Activated CD4-positive, CD25-positive, alpha-beta regulatory T cell treated with anti-CD3 and anti-CD28 coated beads, Interleukin-2, amount 50 U/mL, for 16 hours (primary cell): ENCODE results near the gene TLR4.

Experiments used
- DNase-seq: peaks from one replicate; pipeline ENCODE4 v3.0.0-alpha.2; 2020; ENCODE audit warnings: low read depth, low spot score

TLR4 gene

DNA sequence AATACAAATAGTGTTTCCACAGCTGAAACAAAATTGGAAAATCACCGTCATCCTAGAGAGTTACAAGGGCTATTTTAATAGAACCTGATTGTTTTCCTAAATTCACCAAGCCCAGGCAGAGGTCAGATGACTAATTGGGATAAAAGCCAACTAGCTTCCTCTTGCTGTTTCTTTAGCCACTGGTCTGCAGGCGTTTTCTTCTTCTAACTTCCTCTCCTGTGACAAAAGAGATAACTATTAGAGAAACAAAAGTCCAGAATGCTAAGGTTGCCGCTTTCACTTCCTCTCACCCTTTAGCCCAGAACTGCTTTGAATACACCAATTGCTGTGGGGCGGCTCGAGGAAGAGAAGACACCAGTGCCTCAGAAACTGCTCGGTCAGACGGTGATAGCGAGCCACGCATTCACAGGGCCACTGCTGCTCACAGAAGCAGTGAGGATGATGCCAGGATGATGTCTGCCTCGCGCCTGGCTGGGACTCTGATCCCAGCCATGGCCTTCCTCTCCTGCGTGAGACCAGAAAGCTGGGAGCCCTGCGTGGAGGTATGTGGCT, at the start of gene TLR4:
Gene TLR4 (plus strand): TSS at position 380 of the 552 bp plus-strand sequence. CDS start 70 bp downstream, at position 450.
- no peak for DNase-seq

DNA sequence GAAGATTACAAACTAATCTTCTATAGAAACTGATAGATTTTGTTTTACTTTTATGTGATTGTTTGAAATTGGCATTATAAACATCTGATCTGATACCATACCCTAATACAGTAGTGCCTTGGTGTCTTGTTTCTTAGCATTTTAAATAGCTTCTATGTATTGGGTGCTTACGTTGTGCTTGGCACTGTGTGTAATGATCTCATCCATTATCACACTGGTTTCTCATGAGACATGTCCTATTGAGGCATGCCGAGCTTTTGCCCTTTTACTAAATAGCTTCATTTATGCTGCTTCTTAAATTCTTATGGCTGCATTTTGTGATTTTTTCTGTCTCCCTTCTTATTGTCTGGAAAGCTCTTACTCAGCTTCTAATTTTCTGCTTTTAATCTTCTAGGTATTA, 48.2 kb upstream of the TLR4 start:
- DNase-seq: no peak

- no peak for DNase-seq
Measured at GRCh38 chr9:117662651-117663050, 41.6 kb upstream of the TLR4 start.

DNA sequence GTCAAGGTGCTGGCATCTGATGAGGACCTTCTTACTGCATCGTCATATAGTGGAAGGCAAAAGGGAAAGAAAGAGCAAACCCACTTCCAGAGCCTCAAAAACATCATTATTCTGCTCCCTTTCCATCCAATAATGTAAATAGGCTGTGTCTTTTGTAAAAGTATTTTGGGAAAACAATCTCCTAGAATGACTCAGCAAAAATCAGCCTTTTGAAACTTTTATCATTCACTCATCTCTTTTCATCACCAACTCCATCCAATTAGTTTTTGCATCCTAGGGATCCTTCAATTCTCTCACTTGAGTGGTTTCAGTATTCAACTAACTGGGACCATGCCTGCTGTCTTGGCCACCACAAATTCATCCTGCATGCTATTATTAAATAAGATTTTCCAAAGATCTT, 39.8 kb upstream of the TLR4 start:
- DNase-seq: no peak

- no peak for DNase-seq
Measured at GRCh38 chr9:117665601-117666385, 38.4 kb upstream of the TLR4 start.

DNA sequence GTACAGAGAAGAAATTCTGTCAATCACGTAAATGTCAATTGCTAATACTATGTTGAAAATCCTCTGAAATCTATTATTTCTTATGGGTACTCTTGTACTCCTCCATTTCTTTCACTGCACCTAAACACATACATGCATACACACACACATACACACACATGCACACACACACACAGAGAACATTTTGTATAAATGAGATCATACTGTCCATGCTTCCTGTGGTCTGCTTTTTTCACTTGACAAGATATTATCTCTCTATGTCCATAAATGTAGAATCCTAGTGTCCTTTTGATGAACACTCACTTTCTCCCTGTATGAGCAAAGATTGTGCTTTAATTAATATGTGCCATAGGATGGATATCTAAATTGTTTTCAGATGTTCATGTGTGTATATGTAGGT, 32.7 kb upstream of the TLR4 start:
- no peak for DNase-seq

DNA sequence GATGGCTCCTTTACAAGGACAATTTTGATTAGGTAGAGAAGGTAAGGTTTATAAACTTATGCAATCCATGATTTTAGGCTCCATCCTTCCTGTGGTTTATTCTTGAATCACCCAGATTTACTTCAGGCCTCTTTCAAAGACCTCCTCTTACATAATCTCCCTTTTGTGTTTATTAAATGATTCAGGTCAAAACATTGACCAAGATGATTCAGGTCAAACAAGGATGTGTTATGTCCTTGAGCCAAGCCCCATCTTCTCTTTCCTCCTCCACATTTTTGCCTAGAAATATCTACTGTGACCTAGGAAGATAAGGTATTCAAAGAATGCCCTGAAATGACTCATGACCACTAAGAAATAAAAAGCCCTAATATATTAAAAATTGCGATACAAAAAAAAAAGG, 31.8 kb upstream of the TLR4 start:
- no peak for DNase-seq

DNA sequence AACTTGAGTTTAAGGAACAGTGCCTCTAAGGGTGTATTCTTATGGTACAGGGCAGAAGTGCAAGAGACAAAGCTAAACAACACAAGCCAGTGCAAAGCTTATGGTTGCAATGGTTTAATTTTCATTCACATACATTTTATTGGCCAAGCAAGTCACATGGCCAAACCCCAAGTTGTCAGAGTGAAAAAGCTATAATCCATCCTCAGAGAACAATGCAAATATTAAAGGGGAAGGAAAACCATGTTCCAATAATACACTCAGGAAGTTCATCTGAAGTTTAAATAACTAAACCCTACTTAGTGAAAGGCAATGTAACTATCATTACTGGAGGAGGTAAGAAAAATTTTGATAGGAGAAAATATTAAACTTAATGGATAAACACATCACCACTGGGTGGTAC, 26.6 kb upstream of the TLR4 start:
- no peak for DNase-seq

GRCh38 chr9:117678871-117679270, 25.3 kb upstream of the TLR4 start:
- DNase-seq: no peak

DNA sequence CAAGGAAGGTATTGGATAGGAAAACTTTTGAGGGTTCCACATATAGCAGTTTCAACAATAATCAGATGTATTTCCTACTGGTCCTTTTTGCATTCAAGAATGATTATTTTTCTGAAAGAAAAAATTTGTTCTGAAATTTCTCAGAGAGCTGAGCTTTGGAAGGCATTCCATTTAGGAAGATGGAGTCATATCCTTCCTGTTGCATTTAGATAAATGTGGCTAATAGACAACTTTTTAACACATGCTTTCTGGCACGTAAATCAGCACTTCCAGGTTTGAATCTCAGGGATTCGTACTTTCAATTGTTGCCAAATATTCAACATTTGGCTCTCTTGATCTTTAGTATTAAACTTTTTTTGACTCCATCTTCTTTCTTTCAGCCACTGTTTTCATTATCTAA, 24.8 kb upstream of the TLR4 start:
- DNase-seq: no peak

GRCh38 chr9:117681888-117682287, 22.3 kb upstream of the TLR4 start:
- no peak for DNase-seq

DNA sequence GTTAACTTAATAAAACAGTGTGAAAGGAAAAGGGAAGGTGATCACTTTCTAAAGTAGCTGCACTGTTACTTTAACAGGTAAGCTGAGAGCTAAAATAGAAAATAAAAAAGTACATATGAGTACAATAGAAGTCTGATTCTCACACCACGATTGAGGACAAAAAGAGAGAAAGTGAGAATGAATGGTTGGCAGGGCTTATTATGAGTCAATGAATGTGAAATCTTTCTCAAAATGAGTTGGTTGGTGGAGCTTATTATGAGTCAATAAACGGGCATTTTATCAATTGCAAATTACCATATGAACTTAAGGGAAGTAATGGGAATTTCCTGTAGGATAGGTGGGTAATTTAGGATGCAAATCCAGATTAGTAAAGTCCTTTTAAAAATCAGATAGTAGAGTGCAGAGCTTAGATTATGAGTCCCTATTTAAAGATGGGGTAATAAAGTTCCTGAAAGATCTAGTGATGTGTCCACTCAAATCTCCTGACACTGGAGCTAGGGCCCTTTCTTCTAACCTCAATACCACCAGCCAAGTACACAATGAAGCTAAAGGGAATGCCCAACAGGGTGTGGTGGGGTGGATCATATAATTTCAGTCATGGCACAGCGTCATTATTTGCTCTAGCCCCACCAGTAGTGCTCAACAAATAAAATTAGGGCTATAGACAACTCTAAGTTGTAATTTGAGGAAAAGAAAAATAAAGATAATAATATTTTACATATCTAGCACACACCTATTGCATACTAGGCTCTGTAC, 21.1 kb upstream of the TLR4 start:
- DNase-seq: no peak

- no peak for DNase-seq
Measured at GRCh38 chr9:117687532-117687931, 16.7 kb upstream of the TLR4 start.

- no peak for DNase-seq
Measured at GRCh38 chr9:117691367-117691766, 12.8 kb upstream of the TLR4 start.

DNA sequence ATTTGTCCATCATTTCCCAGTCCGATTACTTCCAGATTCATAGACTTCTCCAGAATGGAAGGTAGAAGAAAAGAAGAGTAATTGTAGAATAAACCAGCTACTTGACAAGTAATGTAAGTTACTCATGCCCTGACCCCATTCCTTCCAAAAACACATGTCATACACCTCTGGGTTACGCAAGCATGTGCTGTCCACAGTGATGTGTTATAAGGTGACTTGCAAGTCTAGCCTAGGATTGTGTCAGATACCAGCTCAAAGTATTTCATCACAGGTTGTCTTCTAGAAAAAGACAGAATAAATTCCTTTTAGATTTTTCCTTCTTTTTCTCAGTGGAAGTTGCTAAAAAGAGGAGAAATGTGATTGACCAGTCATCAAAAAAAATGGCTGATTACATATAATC, 8.0 kb upstream of the TLR4 start:
- DNase-seq: no peak

DNA sequence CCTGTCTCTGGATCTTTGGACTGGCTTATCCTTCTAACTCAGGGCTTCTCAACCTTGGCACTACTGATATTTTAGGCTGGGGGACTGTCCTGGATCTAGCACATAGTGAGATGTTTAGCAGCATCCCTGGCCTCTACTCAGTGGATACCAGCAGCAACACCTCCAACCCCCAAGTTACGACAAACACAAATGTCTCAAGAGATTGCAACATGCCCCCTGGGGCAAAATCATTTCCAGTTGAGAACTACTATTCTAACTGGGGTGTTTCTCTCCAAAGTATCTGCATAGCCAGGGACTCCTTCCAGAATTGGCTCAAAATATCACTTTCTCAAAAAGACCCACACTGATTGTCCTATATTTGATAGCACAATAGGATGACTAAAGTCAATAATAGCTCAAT, 7.2 kb upstream of the TLR4 start:
- no peak for DNase-seq

- no peak for DNase-seq
Measured at GRCh38 chr9:117703537-117703936, 666 bp upstream of the TLR4 start.

GRCh38 chr9:117704597-117704996, 394 bp downstream of the TLR4 start:
- no peak for DNase-seq

DNA sequence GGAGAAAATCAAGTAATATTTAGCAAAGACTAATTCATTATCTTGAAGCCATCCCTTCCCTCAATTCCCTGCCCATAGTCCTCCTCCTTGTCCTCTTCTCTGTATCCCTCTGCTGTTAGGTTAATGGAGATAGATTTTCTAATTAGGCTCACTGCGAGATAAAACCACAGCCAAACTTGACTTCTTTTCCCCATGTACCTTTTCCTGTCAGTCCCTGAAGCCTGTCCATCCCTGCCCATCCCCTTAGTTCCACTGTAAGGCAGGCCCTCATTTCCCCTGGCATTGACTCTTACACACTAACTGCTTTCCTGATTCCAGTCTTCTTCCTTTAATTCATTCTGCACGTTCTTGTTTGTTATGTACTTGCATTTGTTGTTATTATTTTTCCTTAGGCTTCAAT, 1.2 kb downstream of the TLR4 start:
- DNase-seq: no peak

GRCh38 chr9:117706421-117707116, 2.4 kb downstream of the TLR4 start:
- no peak for DNase-seq

DNA sequence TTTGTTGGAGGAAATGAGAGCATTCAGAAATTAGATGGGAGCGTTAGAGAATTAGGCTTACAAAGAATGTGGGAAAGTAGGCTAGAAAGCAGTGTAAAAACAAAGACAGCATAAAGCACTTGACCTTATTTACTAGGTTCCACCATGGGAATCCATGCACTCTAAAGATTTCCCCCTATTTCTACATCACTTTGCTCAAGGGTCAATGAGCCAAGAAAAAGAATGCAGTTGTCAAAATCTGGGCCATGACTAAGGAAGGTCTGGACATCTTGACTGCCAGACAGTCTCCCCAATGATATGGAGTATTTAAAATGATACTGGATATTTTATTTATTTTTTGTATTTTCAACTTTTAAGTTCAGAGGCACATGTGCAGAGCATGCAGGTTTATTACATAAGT, 3.4 kb downstream of the TLR4 start:
- DNase-seq: no peak

- no peak for DNase-seq
Measured at GRCh38 chr9:117709936-117710335, 5.7 kb downstream of the TLR4 start.
